H1 (cell line): ENCODE data around the gene SLC19A1. TPM values are rescaled to one million over a fixed set of nuclear protein-coding genes. Genes with fewer than 3 reads are reported as not detected.

Experiments used
- CTCF ChIA-PET: fragments of 300-600 bp; sonication (Branson Sonifier 250); formaldehyde crosslinking; loops from one replicate; lab custom pipeline; 2021; ENCODE audit not compliant: partially characterized antibody; lab: Charles Lee
- POLR2A ChIA-PET: fragments of 300-600 bp; sonication (Branson Sonifier 250); formaldehyde crosslinking; loops from one replicate; lab custom pipeline; 2021; ENCODE audit warnings: inconsistent platforms; ENCODE audit not compliant: partially characterized antibody; lab: Charles Lee
- DNase-seq, 2 experiments: peaks; one replicate each; pipeline versions ENCODE4 v3.0.0 to v3.0.0-alpha.2; 2010 to 2022; ENCODE audit warnings: low spot score in 2 of 2, low read depth in 1 of 2, mixed read lengths in 1 of 2
- FAIRE-seq: peaks from 2 replicates; lab custom pipeline; 2011; peaks lifted over from hg19 to GRCh38; lab: Jason Lieb, UNC
- H2AFZ ChIP-seq: 2 replicates; pipeline ENCODE4 v1.8.1; 2012; ENCODE audit warnings: low read length, inconsistent platforms
- H2AK5ac ChIP-seq: 2 replicates; pipeline ENCODE4 v1.6.1; 2013; ENCODE audit warnings: low read depth, low read length
- H2BK120ac ChIP-seq: replicated peaks from 2 replicates; pipeline ENCODE3; 2013; ENCODE audit warnings: low read depth, low read length, inconsistent platforms
- H2BK12ac ChIP-seq: 2 replicates; pipeline ENCODE4 v1.6.1; 2013; ENCODE audit warnings: low read depth, low read length
- H2BK15ac ChIP-seq: 2 replicates; pipeline ENCODE4 v1.6.1; 2013; ENCODE audit warnings: low read length
- H2BK20ac ChIP-seq: 2 replicates; pipeline ENCODE4 v1.6.1; 2013; ENCODE audit warnings: low read length
- H2BK5ac ChIP-seq: 2 replicates; pipeline ENCODE4 v1.6.1; 2013; ENCODE audit warnings: low read depth, low read length
- H3K14ac ChIP-seq: 2 replicates; pipeline ENCODE4 v1.6.1; 2013; ENCODE audit warnings: inconsistent platforms; ENCODE audit not compliant: insufficient read length
- H3K18ac ChIP-seq: 2 replicates; pipeline ENCODE4 v1.6.1; 2013; ENCODE audit warnings: low read length; ENCODE audit errors: extremely low read depth
- H3K23ac ChIP-seq: 2 replicates; pipeline ENCODE4 v1.6.1; 2013; ENCODE audit warnings: inconsistent platforms; ENCODE audit not compliant: insufficient read length
- H3K23me2 ChIP-seq: 2 replicates; pipeline ENCODE4 v1.6.1; 2013; ENCODE audit warnings: low read depth, low read length
- H3K27ac ChIP-seq: 2 replicates; pipeline ENCODE4 v1.6.1; 2011; ENCODE audit warnings: low read depth, low read length, inconsistent platforms
- H3K27me3 ChIP-seq, 4 experiments: replicated peaks in 1 of 4; 1 replicate in 1 of 4; 2 replicates in 3 of 4; pipeline versions ENCODE4 v1.6.1 to v1.8.1; 2011 to 2013; ENCODE audit warnings: low read length in 3 of 4, mild to moderate bottlenecking in 3 of 4, inconsistent platforms in 2 of 4, mixed read lengths in 2 of 4, moderate library complexity in 1 of 4; ENCODE audit not compliant: control insufficient read depth in 3 of 4, insufficient read depth in 3 of 4; ENCODE audit errors: extremely low read depth in 1 of 4
- H3K36me3 ChIP-seq, 4 experiments: 2 replicates each; pipeline versions ENCODE4 v1.6.1 to v1.8.1; 2011 to 2013; ENCODE audit warnings: mild to moderate bottlenecking in 4 of 4, low read length in 3 of 4, moderate library complexity in 2 of 4, control low read depth in 1 of 4, inconsistent platforms in 1 of 4; ENCODE audit not compliant: insufficient read depth in 4 of 4, control insufficient read depth in 2 of 4
- H3K4ac ChIP-seq: replicated peaks from 2 replicates; pipeline ENCODE3; 2013; ENCODE audit warnings: low read length, low read depth, mixed read lengths, inconsistent platforms; ENCODE audit not compliant: insufficient read length
- H3K4me1 ChIP-seq, 4 experiments: replicated peaks in 1 of 4; 1 replicate in 1 of 4; 2 replicates in 3 of 4; pipeline versions ENCODE4 v1.6.1 to v1.8.1; 2011 to 2013; ENCODE audit warnings: low read length in 3 of 4, inconsistent platforms in 2 of 4, mixed read lengths in 1 of 4; ENCODE audit not compliant: insufficient read depth in 4 of 4, control insufficient read depth in 3 of 4
- H3K4me2 ChIP-seq, 2 experiments: 2 replicates each; pipeline versions ENCODE4 v1.6.1 to v1.8.1; 2011 to 2013; ENCODE audit warnings: low read depth in 2 of 2, low read length in 2 of 2, control low read depth in 1 of 2, inconsistent platforms in 1 of 2, mild to moderate bottlenecking in 1 of 2; ENCODE audit not compliant: insufficient read depth in 1 of 2
- H3K4me3 ChIP-seq, 4 experiments: fragments of 200-600, 300-600 bp in 1 of 4; sonication (generic), shearing (Covaris generic), sonication (Bioruptor Twin) in 1 of 4; 2 replicates each; pipeline versions ENCODE4 v1.5.1 to v1.8.1; 2011 to 2016; ENCODE audit warnings: low read length in 4 of 4, low read depth in 3 of 4, control low read depth in 2 of 4, inconsistent platforms in 2 of 4, mild to moderate bottlenecking in 2 of 4, mixed read lengths in 1 of 4, moderate library complexity in 1 of 4; ENCODE audit not compliant: insufficient read depth in 2 of 4; ENCODE audit errors: extremely low read depth in 1 of 4
- H3K56ac ChIP-seq: replicated peaks from 2 replicates; pipeline ENCODE3; 2013; ENCODE audit warnings: low read depth, mild to moderate bottlenecking, mixed read lengths, low read length, inconsistent platforms; ENCODE audit not compliant: insufficient read length
- H3K79me1 ChIP-seq: 2 replicates; pipeline ENCODE4 v1.6.1; 2013; ENCODE audit warnings: low read depth, low read length, control low read depth
- H3K79me2 ChIP-seq, 2 experiments: 2 replicates each; pipeline versions ENCODE4 v1.6.1 to v1.8.1; 2012 to 2013; ENCODE audit warnings: low read length in 2 of 2, mild to moderate bottlenecking in 2 of 2, inconsistent platforms in 1 of 2; ENCODE audit not compliant: insufficient read depth in 2 of 2, control insufficient read depth in 1 of 2
- H3K9ac ChIP-seq, 4 experiments: replicated peaks in 1 of 4; 1 replicate in 1 of 4; 2 replicates in 3 of 4; pipeline versions ENCODE4 v1.6.1 to v1.8.1; 2011 to 2013; ENCODE audit warnings: low read depth in 3 of 4, low read length in 3 of 4, control low read depth in 2 of 4, mild to moderate bottlenecking in 2 of 4, moderate library complexity in 2 of 4, inconsistent platforms in 1 of 4; ENCODE audit errors: extremely low read depth in 1 of 4
- H3K9me3 ChIP-seq, 2 experiments: 2 replicates each; pipeline versions ENCODE4 v1.6.1 to v1.8.1; 2012 to 2013; ENCODE audit warnings: mild to moderate bottlenecking in 2 of 2, moderate library complexity in 2 of 2, control low read depth in 1 of 2, inconsistent platforms in 1 of 2, low read depth in 1 of 2, low read length in 1 of 2, mixed read lengths in 1 of 2; ENCODE audit not compliant: insufficient read depth in 2 of 2
- H4K20me1 ChIP-seq, 2 experiments: replicated peaks in 1 of 2; 2 replicates each; pipeline versions ENCODE3 to v1.8.1; 2011 to 2013; ENCODE audit warnings: inconsistent platforms in 2 of 2, low read length in 2 of 2, mild to moderate bottlenecking in 1 of 2; ENCODE audit not compliant: insufficient read depth in 2 of 2, control insufficient read depth in 1 of 2
- H4K5ac ChIP-seq: 2 replicates; pipeline ENCODE4 v1.6.1; 2013; ENCODE audit warnings: low read length, low read depth, mixed read lengths, inconsistent platforms; ENCODE audit not compliant: insufficient read length
- H4K8ac ChIP-seq: 2 replicates; pipeline ENCODE4 v1.8.0; 2013; ENCODE audit warnings: mild to moderate bottlenecking, moderate library complexity, low read length, inconsistent platforms; ENCODE audit not compliant: insufficient read depth; ENCODE audit errors: extremely low read depth
- H4K91ac ChIP-seq: replicated peaks from 2 replicates; pipeline ENCODE3; 2013; ENCODE audit warnings: low read length, mixed read lengths, inconsistent platforms; ENCODE audit not compliant: insufficient read length
- CHD1 ChIP-seq: IDR thresholded peaks from 2 replicates; pipeline ENCODE4 v1.6.1; 2012; ENCODE audit warnings: low read depth, low read length, improper control_type of control experiment
- CREB1 ChIP-seq: IDR thresholded peaks from 2 replicates; pipeline ENCODE4 v1.6.1; 2012; ENCODE audit warnings: inconsistent platforms
- GABPA ChIP-seq: IDR thresholded peaks from 2 replicates; pipeline ENCODE4 v1.6.1; 2011; ENCODE audit warnings: mild to moderate bottlenecking, low read length, moderate library complexity, borderline replicate concordance; ENCODE audit not compliant: insufficient read depth
- HDAC6 ChIP-seq: IDR thresholded peaks from one replicate; pipeline ENCODE4 v1.7.1; 2012; ENCODE audit warnings: low read depth, mild to moderate bottlenecking, inconsistent platforms, low read length, moderate library complexity
- JUND ChIP-seq: IDR thresholded peaks from 2 replicates; pipeline ENCODE4 v1.6.1; 2011; ENCODE audit warnings: mild to moderate bottlenecking, improper control_type of control experiment, low read length
- POLR2AphosphoS5 ChIP-seq: IDR thresholded peaks from 2 replicates; pipeline ENCODE4 v1.6.1; 2011; ENCODE audit warnings: low read depth, low read length
- SIX5 ChIP-seq: IDR thresholded peaks from 2 replicates; pipeline ENCODE4 v1.6.1; 2011; ENCODE audit warnings: mild to moderate bottlenecking, low read depth, low read length
- TAF1 ChIP-seq: IDR thresholded peaks from 2 replicates; pipeline ENCODE4 v1.6.1; 2011; ENCODE audit warnings: mild to moderate bottlenecking, low read depth, low read length
- YY1 ChIP-seq: IDR thresholded peaks from 2 replicates; pipeline ENCODE4 v1.6.1; 2011; ENCODE audit warnings: low read depth, mild to moderate bottlenecking, low read length
- WGBS, 2 experiments: shearing (Covaris generic) in 1 of 2; methylation state at CpG; one replicate each; pipeline versions ENCODE4 v1.1.6 to v1.1.7; 2013 to 2015; ENCODE audit warnings: low lambda C conversion rate in 2 of 2, mixed read lengths in 2 of 2, inconsistent platforms in 1 of 2, low coverage in 1 of 2, missing lambda C conversion rate in 1 of 2; ENCODE audit not compliant: insufficient replicate concordance in 2 of 2, insufficient coverage in 1 of 2, insufficient read length in 1 of 2; ENCODE audit errors: extremely low coverage in 1 of 2, missing lambda C conversion rate in 1 of 2; 5-methylcytosine and 5-hydroxymethylcytosine counted together
- polyA plus RNA-seq, 7 experiments: library from polyadenylated mRNA; depleted of rRNA in 3 of 7; stranded (reverse) in 5 of 7; unstranded in 2 of 7; fragments of >200 nt in 5 of 7; fragments of 200-250 nt in 2 of 7; gene quantifications; 1 replicate in 5 of 7; 2 replicates in 1 of 7; 4 replicates in 1 of 7; pipeline versions ENCODE4 v1.2.1 to v1.2.3, GENCODE V29; 2011 to 2013; ENCODE audit warnings: missing spikeins in 2 of 7, mixed read lengths in 2 of 7
- total RNA-seq: library from RNA; stranded (reverse); fragmentation: NEBNext Ultra II Directional; extraction: Animal tissue kit (Norgen Biotek cat#: 25700); gene quantifications from 2 replicates; pipeline ENCODE4 v1.2.1, GENCODE V29; 2021
- TF ChIP-seq, protein P1 (sequence below): IDR thresholded peaks from 2 replicates; pipeline ENCODE4 v1.6.1; 2011; ENCODE audit warnings: low read length, improper control_type of control experiment

The SLC19A1 gene
- total and polyA plus RNA-seq, 2 of the 8 experiments (the other 6 are each of a cell fraction or from before 2014, with no cell fraction given) = 31.6 to 43.8 TPM

DNA sequence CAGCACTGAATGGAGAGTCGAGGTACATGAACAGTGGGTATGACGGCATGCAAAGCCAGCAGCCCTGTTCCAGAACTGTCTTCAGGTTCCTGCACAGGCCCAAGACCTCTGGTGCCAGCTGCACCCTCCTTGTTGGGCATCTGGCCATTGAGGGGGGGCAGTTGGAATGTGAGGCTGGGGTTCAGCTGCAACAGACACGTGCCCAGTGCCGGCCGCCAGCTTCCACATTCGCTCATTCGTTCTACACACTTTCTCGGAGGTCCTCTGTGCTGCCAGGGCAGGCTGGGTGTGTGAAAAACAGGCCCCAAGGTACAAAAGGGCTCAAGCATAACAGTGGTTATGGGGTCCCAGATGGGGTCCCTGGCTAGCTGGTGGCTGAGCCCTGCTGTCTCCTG, 37.9 kb upstream of the SLC19A1 start:
- no peak overlapping the region for H4K91ac ChIP-seq
- H2AFZ ChIP-seq = no peak overlapping the region
- no peak overlapping the region; a peak in 2 of 7 replicates for H3K9ac ChIP-seq
- H3K56ac ChIP-seq = no peak overlapping the region
- no peak overlapping the region for H2AK5ac ChIP-seq
- H2BK15ac ChIP-seq = no peak overlapping the region; the same call in 1 of the 2 replicates
- no peak for FAIRE-seq
- H3K79me1 ChIP-seq = no peaks in the 10 kb centered on the region
- H3K23me2 ChIP-seq = no peaks in the 10 kb centered on the region
- no peaks in the 10 kb centered on the region for H3K79me2 ChIP-seq
- H3K27me3 ChIP-seq = no peaks in the 10 kb centered on the region; a peak in 2 of 7 replicates
- no peak overlapping the region for H3K4me2 ChIP-seq
- peaks cover 0 to 6% (median 0%) of the 10 kb centered on the region in 4 experiments; a peak in 2 of 7 replicates for H3K4me1 ChIP-seq
- no peak overlapping the region for H2BK20ac ChIP-seq
- no peak overlapping the region for H4K8ac ChIP-seq
- no peak overlapping the region for H3K27ac ChIP-seq
- no peaks in the 10 kb centered on the region for H4K20me1 ChIP-seq
- ChIA-PET POLR2A (no interaction called here), CTCF (interaction anchor here (2.4 kb wide), 1 partner anchor 17 kb away, joined by 8 read pairs; no protein-coding TSS in a partner anchor)
- H2BK12ac ChIP-seq = no peak overlapping the region
- 94% methylated on average over 8 of the region's 8 CpGs; no CpG with 5 or more reads in 1 of the 2 experiments for WGBS, 2 experiments
- no peak overlapping the region for H2BK5ac ChIP-seq
- no peak overlapping the region for H3K4me3 ChIP-seq
- no peak overlapping the region for H3K18ac ChIP-seq
- H3K36me3 ChIP-seq = no peaks in the 10 kb centered on the region
- H3K4ac ChIP-seq = no peak overlapping the region
- no peak overlapping the region for H3K23ac ChIP-seq
- no peak overlapping the region for H4K5ac ChIP-seq
- peak in 1 of 2 experiments; percentile 40 for DNase-seq
- H3K9me3 ChIP-seq = peaks cover 10 to 15% of the 10 kb centered on the region in 2 experiments
- H2BK120ac ChIP-seq = no peak overlapping the region
- H3K14ac ChIP-seq = no peak overlapping the region
- no peak for TF ChIP-seq GABPA
- no peak for TF ChIP-seq CREB1
- no peak for TF ChIP-seq SIX5
- no peak for TF ChIP-seq TAF1
- TF ChIP-seq, protein P1, sequence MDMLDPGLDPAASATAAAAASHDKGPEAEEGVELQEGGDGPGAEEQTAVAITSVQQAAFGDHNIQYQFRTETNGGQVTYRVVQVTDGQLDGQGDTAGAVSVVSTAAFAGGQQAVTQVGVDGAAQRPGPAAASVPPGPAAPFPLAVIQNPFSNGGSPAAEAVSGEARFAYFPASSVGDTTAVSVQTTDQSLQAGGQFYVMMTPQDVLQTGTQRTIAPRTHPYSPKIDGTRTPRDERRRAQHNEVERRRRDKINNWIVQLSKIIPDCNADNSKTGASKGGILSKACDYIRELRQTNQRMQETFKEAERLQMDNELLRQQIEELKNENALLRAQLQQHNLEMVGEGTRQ = no peak
- no peak for TF ChIP-seq CHD1
- TF ChIP-seq JUND = no peak
- no peak for TF ChIP-seq POLR2AphosphoS5
- no peak for TF ChIP-seq HDAC6
- no peak for TF ChIP-seq YY1
